Measurements from ENCODE around the gene TTLL5. TPM values are rescaled to one million over a fixed set of nuclear protein-coding genes. Genes with fewer than 3 reads are reported as not detected.

TTLL5 gene
- total and polyA plus RNA-seq, 9 of the 15 experiments (the other 6 are each of a cell fraction or from before 2014, with no cell fraction given): 4.1 to 18.9 (median 12.6) TPM

DNA sequence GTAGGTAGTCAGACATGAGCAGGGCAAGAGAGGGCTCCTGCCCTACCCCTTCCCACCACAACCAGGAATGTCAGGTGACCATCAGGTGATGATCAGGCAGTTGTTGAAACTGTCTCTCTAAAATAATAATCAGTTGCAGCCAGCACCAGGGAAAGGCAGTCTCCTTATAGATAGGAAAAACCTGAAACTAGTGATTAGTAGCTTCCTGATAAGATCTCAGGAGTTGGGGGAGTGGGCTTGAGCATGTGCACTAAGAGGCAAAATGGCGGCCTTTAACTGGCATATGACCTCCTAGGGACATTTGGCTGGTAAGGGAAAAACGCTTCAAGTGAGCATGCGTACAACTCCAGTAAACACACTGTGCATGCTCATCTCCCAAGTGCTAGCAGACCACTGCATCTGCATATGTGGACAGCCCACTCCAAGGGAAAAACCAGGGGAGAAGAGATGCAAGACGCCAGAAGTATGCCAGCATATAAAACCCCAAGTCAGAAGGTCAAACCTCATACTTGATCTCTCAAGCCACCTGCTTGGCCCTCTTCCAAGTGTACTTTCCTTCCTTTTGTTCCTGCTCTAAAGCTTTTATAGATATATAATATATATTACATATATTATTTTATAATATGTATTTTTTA is 283.7 kb downstream of the TTLL5 start (continued):
- TF ChIP-seq, protein P1, sequence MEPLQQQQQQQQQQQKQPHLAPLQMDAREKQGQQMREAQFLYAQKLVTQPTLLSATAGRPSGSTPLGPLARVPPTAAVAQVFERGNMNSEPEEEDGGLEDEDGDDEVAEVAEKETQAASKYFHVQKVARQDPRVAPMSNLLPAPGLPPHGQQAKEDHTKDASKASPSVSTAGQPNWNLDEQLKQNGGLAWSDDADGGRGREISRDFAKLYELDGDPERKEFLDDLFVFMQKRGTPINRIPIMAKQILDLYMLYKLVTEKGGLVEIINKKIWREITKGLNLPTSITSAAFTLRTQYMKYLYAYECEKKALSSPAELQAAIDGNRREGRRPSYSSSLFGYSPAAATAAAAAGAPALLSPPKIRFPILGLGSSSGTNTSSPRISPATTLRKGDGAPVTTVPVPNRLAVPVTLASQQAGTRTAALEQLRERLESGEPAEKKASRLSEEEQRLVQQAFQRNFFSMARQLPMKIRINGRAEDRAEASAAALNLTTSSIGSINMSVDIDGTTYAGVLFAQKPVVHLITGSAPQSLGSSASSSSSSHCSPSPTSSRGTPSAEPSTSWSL (CRISPR knock-in tag; IDR thresholded peaks at IDR 0.05; ENCODE audit: borderline replicate concordance): no peak
- TF ChIP-seq ESRRB (CRISPR knock-in tag; IDR thresholded peaks at IDR 0.05; ENCODE audit: borderline replicate concordance) (no peak), CTBP1 (IDR thresholded peaks at IDR 0.05; ENCODE audit: borderline replicate concordance) (no peak), CEBPB (tag; IDR thresholded peaks at IDR 0.05) (no peak), ATF7 (IDR thresholded peaks at IDR 0.05) (no peak), ZNF696 (CRISPR knock-in tag; conservative IDR thresholded peaks at IDR 0.05) (no peak), GTF2E2 (tag; IDR thresholded peaks at IDR 0.05) (no peak), NFIC (IDR thresholded peaks at IDR 0.05) (peak; percentile 45), POLR3G (IDR thresholded peaks at IDR 0.05; ENCODE audit: extremely low read depth, insufficient read length, insufficient replicate concordance) (no peak), BCOR (IDR thresholded peaks at IDR 0.05) (no peak), MIER1 (IDR thresholded peaks at IDR 0.05; ENCODE audit: low read depth) (no peak), KLF6 (CRISPR knock-in tag; IDR thresholded peaks at IDR 0.05; ENCODE audit: borderline replicate concordance) (no peak), BMI1 (IDR thresholded peaks at IDR 0.05; ENCODE audit: low read length) (no peak), SPI1 (IDR thresholded peaks at IDR 0.05; ENCODE audit: borderline replicate concordance, low read depth, low read length) (no peak)
- TF ChIP-seq, protein P2, sequence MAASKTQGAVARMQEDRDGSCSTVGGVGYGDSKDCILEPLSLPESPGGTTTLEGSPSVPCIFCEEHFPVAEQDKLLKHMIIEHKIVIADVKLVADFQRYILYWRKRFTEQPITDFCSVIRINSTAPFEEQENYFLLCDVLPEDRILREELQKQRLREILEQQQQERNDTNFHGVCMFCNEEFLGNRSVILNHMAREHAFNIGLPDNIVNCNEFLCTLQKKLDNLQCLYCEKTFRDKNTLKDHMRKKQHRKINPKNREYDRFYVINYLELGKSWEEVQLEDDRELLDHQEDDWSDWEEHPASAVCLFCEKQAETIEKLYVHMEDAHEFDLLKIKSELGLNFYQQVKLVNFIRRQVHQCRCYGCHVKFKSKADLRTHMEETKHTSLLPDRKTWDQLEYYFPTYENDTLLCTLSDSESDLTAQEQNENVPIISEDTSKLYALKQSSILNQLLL (CRISPR knock-in tag; IDR thresholded peaks at IDR 0.05; ENCODE audit: borderline replicate concordance): no peak
- TF ChIP-seq, protein P3, sequence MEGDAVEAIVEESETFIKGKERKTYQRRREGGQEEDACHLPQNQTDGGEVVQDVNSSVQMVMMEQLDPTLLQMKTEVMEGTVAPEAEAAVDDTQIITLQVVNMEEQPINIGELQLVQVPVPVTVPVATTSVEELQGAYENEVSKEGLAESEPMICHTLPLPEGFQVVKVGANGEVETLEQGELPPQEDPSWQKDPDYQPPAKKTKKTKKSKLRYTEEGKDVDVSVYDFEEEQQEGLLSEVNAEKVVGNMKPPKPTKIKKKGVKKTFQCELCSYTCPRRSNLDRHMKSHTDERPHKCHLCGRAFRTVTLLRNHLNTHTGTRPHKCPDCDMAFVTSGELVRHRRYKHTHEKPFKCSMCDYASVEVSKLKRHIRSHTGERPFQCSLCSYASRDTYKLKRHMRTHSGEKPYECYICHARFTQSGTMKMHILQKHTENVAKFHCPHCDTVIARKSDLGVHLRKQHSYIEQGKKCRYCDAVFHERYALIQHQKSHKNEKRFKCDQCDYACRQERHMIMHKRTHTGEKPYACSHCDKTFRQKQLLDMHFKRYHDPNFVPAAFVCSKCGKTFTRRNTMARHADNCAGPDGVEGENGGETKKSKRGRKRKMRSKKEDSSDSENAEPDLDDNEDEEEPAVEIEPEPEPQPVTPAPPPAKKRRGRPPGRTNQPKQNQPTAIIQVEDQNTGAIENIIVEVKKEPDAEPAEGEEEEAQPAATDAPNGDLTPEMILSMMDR (IDR thresholded peaks at IDR 0.05 in 2 of 3, conservative IDR thresholded peaks at IDR 0.05 in 1 of 3; ENCODE audit: insufficient read depth in 2 of 3, low read depth in 1 of 3, low read length in 3 of 3): no peak
- TF ChIP-seq, protein P4, sequence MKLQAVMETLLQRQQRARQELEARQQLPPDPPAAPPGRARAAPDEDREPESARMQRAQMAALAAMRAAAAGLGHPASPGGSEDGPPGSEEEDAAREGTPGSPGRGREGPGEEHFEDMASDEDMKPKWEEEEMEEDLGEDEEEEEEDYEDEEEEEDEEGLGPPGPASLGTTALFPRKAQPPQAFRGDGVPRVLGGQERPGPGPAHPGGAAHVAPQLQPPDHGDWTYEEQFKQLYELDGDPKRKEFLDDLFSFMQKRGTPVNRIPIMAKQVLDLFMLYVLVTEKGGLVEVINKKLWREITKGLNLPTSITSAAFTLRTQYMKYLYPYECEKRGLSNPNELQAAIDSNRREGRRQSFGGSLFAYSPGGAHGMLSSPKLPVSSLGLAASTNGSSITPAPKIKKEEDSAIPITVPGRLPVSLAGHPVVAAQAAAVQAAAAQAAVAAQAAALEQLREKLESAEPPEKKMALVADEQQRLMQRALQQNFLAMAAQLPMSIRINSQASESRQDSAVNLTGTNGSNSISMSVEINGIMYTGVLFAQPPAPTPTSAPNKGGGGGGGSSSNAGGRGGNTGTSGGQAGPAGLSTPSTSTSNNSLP (IDR thresholded peaks at IDR 0.05; ENCODE audit: borderline replicate concordance, low read depth, low read length): no peak
- TF ChIP-seq, protein P5, sequence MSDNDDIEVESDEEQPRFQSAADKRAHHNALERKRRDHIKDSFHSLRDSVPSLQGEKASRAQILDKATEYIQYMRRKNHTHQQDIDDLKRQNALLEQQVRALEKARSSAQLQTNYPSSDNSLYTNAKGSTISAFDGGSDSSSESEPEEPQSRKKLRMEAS (CRISPR knock-in tag; IDR thresholded peaks at IDR 0.05): no peak
- TF ChIP-seq, protein P6, sequence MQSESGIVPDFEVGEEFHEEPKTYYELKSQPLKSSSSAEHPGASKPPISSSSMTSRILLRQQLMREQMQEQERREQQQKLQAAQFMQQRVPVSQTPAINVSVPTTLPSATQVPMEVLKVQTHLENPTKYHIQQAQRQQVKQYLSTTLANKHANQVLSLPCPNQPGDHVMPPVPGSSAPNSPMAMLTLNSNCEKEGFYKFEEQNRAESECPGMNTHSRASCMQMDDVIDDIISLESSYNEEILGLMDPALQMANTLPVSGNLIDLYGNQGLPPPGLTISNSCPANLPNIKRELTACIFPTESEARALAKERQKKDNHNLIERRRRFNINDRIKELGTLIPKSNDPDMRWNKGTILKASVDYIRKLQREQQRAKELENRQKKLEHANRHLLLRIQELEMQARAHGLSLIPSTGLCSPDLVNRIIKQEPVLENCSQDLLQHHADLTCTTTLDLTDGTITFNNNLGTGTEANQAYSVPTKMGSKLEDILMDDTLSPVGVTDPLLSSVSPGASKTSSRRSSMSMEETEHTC (IDR thresholded peaks at IDR 0.05): 0 out of 2 replicates have a peak, but pooled peaks have one; percentile 16
